ENCODE results near the gene STAT5A. TPM values are rescaled to one million over a fixed set of nuclear protein-coding genes. Genes with fewer than 3 reads are reported as not detected.

STAT5A gene
- polyA plus RNA-seq, 1 donor from 2014 or later, result 0.28 TPM

GRCh38 chr17:42270596-42270995 lies 17.7 kb upstream of the STAT5A start:
- Histone ChIP-seq H4K20me1 (ENCODE audit: insufficient read depth) (peaks cover 5% of the 10 kb centered on the region), H3K9me2 (ENCODE audit: insufficient read depth, low read length) (no peaks in the 10 kb centered on the region), H3K9ac (ENCODE audit: low read length) (no peak overlapping the region), H3K4me3 (ENCODE audit: low read length) (no peak overlapping the region), H3K27ac (ENCODE audit: low read length) (no peak overlapping the region), H3K9me3 (ENCODE audit: low read length) (no peaks in the 10 kb centered on the region), H3K27me3 (ENCODE audit: insufficient read depth, low read depth, low read length) (no peaks in the 10 kb centered on the region), H3F3A (ENCODE audit: insufficient read depth, low read length, poor library complexity, severe bottlenecking) (no peaks in the 10 kb centered on the region), H2AFZ (ENCODE audit: low read depth, low read length) (no peak overlapping the region), H3K36me3 (ENCODE audit: insufficient read depth, low read length) (no peaks in the 10 kb centered on the region), H3K79me2 (replicated peaks; ENCODE audit: insufficient read depth, low read length) (peaks cover 79% of the 10 kb centered on the region), H3K4me2 (ENCODE audit: low read length) (no peak overlapping the region)
- TF ChIP-seq TAF1 (IDR thresholded peaks at IDR 0.05; ENCODE audit: low read depth) (no peak), RAD21 (conservative IDR thresholded peaks at IDR 0.05) (no peak), MXI1 (conservative IDR thresholded peaks at IDR 0.05; ENCODE audit: poor library complexity, severe bottlenecking) (no peak), EP300 (conservative IDR thresholded peaks at IDR 0.05; ENCODE audit: poor library complexity, severe bottlenecking) (no peak), REST (IDR thresholded peaks at IDR 0.05; ENCODE audit: borderline replicate concordance) (no peak), EZH2 (IDR thresholded peaks at IDR 0.05; ENCODE audit: borderline replicate concordance, insufficient read depth, low read length, poor library complexity, severe bottlenecking) (no peak), POLR2AphosphoS5 (IDR thresholded peaks at IDR 0.05) (no peak), CTCF (IDR thresholded peaks at IDR 0.05; ENCODE audit: poor library complexity, severe bottlenecking) (no peak), SMC3 (conservative IDR thresholded peaks at IDR 0.05; ENCODE audit: poor library complexity) (no peak)

- H3K27ac ChIP-seq (ENCODE audit: low read length), result no peak overlapping the region
- H4K20me1 ChIP-seq (ENCODE audit: insufficient read depth), result peaks cover 5% of the 10 kb centered on the region
- H3K4me3 ChIP-seq (ENCODE audit: low read length), result no peak overlapping the region
- no peaks in the 10 kb centered on the region for H3K27me3 ChIP-seq (ENCODE audit: insufficient read depth, low read depth, low read length)
- H3F3A ChIP-seq (ENCODE audit: insufficient read depth, low read length, poor library complexity, severe bottlenecking), result no peaks in the 10 kb centered on the region
- H3K9ac ChIP-seq (ENCODE audit: low read length), result no peak overlapping the region
- no peaks in the 10 kb centered on the region for H3K9me3 ChIP-seq (ENCODE audit: low read length)
- H3K79me2 ChIP-seq (replicated peaks; ENCODE audit: insufficient read depth, low read length), result peaks cover 79% of the 10 kb centered on the region
- H3K4me2 ChIP-seq (ENCODE audit: low read length), result no peak overlapping the region
- TF ChIP-seq MXI1 (conservative IDR thresholded peaks at IDR 0.05; ENCODE audit: poor library complexity, severe bottlenecking) (no peak), RAD21 (conservative IDR thresholded peaks at IDR 0.05) (no peak)
- H3K36me3 ChIP-seq (ENCODE audit: insufficient read depth, low read length), result no peaks in the 10 kb centered on the region
- H2AFZ ChIP-seq (ENCODE audit: low read depth, low read length), result no peak overlapping the region
- no peaks in the 10 kb centered on the region for H3K9me2 ChIP-seq (ENCODE audit: insufficient read depth, low read length)
Observed at GRCh38 chr17:42271006-42271778, 17.1 kb upstream of the STAT5A start.
